ENCODE data around the gene MRPL4. TPM values are rescaled to one million over a fixed set of nuclear protein-coding genes. Genes with fewer than 3 reads are reported as not detected.
A peak's percentile ranks its signal among the peaks of the same experiment; 100 is the strongest.

Gene MRPL4
- total and polyA plus RNA-seq, 2 experiments from 2014 or later, result 78.5 to 129 TPM

DNA sequence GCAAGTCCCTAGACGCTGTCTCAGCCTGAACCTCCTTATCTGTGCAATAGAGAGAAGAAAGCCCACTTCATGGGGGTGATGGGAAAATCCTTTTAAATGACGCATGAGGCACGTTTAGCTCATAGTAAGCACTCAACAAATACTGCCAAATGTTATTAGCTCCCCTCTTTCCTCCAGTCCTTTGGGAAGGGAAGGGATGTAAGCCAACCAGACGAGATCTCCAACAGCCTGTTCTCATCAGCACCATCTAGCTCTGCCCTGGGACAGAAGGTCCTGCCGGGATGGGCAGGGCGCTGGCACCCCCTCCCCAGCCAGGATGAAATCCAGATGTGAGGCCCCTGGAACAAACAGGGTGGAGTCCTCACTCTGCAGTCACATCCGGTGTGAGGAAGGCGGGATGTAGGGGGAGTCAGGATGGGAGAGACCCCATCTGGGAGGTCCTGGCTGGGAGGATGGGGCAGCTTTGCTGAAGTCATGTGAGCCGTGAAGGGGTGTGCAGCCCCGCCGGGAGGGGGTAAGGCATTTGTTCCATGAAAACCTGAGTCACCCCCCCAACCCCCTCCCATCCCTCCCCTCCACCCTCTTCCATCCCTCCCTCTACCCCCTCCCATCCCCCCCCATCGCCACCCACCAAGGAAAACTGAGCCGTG is 25.5 kb upstream of the MRPL4 start:
- Histone ChIP-seq H3K27me3 (no peaks in the 10 kb centered on the region), H3K9me3 (ENCODE audit: low read depth) (no peaks in the 10 kb centered on the region), H3K27ac (no peak overlapping the region), H3K36me3 (no peaks in the 10 kb centered on the region), H3K4me3 (no peak overlapping the region), H3K4me1 (ENCODE audit: low read depth) (no peaks in the 10 kb centered on the region)
- TF ChIP-seq, protein P1, sequence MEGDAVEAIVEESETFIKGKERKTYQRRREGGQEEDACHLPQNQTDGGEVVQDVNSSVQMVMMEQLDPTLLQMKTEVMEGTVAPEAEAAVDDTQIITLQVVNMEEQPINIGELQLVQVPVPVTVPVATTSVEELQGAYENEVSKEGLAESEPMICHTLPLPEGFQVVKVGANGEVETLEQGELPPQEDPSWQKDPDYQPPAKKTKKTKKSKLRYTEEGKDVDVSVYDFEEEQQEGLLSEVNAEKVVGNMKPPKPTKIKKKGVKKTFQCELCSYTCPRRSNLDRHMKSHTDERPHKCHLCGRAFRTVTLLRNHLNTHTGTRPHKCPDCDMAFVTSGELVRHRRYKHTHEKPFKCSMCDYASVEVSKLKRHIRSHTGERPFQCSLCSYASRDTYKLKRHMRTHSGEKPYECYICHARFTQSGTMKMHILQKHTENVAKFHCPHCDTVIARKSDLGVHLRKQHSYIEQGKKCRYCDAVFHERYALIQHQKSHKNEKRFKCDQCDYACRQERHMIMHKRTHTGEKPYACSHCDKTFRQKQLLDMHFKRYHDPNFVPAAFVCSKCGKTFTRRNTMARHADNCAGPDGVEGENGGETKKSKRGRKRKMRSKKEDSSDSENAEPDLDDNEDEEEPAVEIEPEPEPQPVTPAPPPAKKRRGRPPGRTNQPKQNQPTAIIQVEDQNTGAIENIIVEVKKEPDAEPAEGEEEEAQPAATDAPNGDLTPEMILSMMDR (IDR thresholded peaks at IDR 0.05; ENCODE audit: low read depth, low read length), result no peak
- DNase-seq (ENCODE audit: low read depth in 1 of 2, low spot score in 1 of 2), result peak in 1 of 2 donors; percentile 93

DNA sequence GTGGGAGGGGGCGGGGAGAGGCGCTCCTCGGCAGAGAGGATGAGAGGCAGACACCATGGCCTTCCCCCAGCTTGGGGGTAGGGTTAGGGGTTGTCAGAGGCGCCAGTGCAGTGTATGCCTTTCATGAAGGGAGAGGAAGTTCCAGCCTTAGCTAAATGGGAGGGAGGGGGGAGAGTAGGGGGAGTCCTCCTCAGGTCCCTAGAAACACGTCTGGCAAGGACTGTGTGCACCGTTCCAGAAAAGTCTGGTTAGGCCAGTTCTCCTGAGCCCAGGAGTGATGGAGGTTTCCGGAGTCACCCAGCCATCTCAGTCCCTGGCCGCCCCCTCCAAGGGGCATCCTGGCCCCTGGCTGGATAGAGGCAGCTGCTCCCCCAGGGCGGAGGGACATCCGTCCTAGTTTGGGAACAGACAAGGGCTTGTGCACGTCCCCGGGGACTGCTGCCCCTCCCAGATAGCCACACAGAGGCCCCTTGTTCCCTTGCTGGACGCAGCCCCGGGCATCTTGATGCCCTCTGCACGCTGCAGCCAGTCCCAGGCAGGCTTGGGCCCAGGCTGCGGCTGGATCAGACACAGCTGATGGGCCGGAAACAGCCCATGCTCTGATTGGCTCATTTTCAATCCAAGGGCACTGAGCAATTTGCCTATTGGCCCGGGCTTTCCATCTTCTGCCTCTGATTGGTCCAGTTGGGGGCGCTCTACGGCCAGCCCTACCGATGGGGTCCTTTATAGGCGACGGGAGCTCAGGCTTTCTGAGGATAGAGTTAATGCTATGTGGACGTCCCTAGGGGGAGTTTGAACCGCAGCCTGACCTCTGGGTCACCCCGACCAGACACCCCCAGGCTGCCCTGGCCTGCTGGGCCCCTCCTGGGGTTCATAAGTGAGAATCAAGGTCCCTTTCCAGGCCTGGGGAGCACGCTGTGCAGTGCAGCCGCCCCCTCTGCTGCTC is 24.7 kb upstream of the MRPL4 start:
- Histone ChIP-seq H3K4me1 (ENCODE audit: low read depth) (no peaks in the 10 kb centered on the region), H3K36me3 (no peaks in the 10 kb centered on the region), H3K4me3 (no peak overlapping the region), H3K27ac (no peak overlapping the region), H3K27me3 (no peaks in the 10 kb centered on the region), H3K9me3 (ENCODE audit: low read depth) (no peaks in the 10 kb centered on the region)
- peak in 1 of 2 donors; percentile 38 for DNase-seq (ENCODE audit: low read depth in 1 of 2, low spot score in 1 of 2)
- TF ChIP-seq, protein P1 (IDR thresholded peaks at IDR 0.05; ENCODE audit: low read depth, low read length), result no peak

DNA sequence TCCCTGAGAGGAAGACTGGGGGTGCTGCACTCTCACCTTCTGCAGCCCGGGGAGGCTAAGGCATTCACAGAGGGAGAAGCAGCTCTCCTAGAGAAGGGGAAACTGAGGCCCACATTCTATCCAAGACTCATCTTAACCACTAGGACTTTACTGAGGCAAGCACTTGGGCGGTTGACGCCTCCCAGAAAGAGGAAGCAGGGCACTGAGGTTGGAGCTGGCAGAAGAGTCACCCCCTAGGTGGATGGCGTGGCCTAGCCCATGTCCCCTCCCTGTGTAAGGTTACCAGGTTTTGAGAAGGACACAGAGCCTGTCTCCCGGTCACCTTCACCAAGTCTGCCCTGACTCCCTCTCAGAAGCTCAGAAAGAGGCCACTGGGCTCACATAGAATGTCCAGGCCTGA is 23.6 kb upstream of the MRPL4 start:
- no peaks in the 10 kb centered on the region for H3K36me3 ChIP-seq
- TF ChIP-seq, protein P1 (IDR thresholded peaks at IDR 0.05; ENCODE audit: low read depth, low read length), result no peak
- H3K27ac ChIP-seq, result no peak overlapping the region
- H3K4me3 ChIP-seq, result no peak overlapping the region
- H3K27me3 ChIP-seq, result no peaks in the 10 kb centered on the region
- no peak for DNase-seq (ENCODE audit: low read depth in 1 of 2, low spot score in 1 of 2)
- H3K9me3 ChIP-seq (ENCODE audit: low read depth), result no peaks in the 10 kb centered on the region
- no peaks in the 10 kb centered on the region for H3K4me1 ChIP-seq (ENCODE audit: low read depth)

DNA sequence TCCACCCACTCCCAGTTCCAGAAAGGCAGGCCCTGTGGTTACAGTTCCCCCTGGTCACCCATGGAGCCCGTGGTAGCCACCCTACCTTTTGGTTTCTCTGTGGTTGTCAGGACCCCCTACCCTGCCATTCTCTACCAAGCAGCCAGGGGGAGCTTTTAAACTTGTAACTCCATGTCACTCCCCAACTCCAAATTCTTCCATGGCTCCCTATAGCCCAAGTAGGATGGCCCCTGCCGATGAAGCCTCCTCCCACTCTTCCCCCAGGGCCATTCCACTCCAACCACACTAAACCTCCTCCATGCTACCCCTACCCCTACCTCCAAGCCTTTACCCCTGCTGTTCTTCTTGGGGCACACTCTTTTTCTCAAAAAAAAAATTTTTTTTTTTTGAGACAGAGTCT is 23.1 kb upstream of the MRPL4 start:
- Histone ChIP-seq H3K9me3 (ENCODE audit: low read depth) (no peaks in the 10 kb centered on the region), H3K27me3 (no peaks in the 10 kb centered on the region), H3K4me1 (ENCODE audit: low read depth) (no peaks in the 10 kb centered on the region), H3K36me3 (no peaks in the 10 kb centered on the region), H3K4me3 (no peak overlapping the region), H3K27ac (no peak overlapping the region)
- DNase-seq (ENCODE audit: low read depth in 1 of 2, low spot score in 1 of 2), result peak; percentile 44 to 57
- TF ChIP-seq, protein P1 (IDR thresholded peaks at IDR 0.05; ENCODE audit: low read depth, low read length), result peak; percentile 53

DNA sequence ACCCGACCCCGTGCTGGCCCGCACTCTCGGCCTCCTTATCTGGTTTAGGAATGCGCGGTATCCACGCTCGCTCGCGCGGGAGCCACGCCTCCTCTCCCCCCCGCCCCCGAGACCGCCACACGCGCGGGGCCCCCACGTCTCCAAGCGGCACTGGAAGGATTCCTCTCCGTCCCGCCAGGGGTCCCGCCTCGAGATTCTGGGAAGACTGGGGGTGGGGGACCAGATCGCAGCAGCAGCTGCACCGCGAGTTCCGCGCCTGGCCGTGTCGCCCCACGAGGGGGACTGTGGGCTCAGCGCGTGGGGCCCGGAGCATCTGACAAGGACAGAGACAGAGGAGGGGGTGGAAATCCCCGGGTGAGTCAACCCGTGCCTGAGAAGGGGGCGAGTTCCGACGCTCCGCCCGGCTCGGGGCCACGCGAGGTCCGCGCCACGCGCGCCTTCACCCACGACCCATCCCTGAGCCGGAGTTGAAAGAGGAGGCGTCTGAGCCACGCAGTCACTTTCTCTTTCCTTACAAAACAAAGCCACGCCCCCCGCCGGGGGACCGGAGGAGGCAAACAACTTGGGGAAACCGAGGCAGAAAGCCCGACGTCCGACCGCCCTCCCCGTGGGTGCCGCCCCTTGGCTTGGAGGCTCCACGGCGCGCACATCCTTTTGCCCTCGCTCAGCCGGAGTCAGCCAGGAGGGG is 21.7 kb upstream of the MRPL4 start:
- Histone ChIP-seq H3K27me3 (no peaks in the 10 kb centered on the region), H3K9me3 (ENCODE audit: low read depth) (no peaks in the 10 kb centered on the region), H3K27ac (no peak overlapping the region), H3K4me1 (ENCODE audit: low read depth) (no peaks in the 10 kb centered on the region), H3K4me3 (peak overlapping the region; percentile 55), H3K36me3 (no peaks in the 10 kb centered on the region)
- TF ChIP-seq, protein P1 (IDR thresholded peaks at IDR 0.05; ENCODE audit: low read depth, low read length), result no peak
- peak; percentile 75 to 76 for DNase-seq (ENCODE audit: low read depth in 1 of 2, low spot score in 1 of 2)
